Stimulated activated CD4-positive, alpha-beta T cell treated with anti-CD3 and anti-CD28 coated beads, Interleukin-15, amount 100 ng/mL, for 1 hour (primary cell): ENCODE measurements around the gene PPP1R16B.
A peak's percentile ranks its signal among the peaks of the same experiment; 100 is the strongest.

Source experiments
- DNase-seq, 2 donors: peaks; one replicate each; pipeline ENCODE4 v3.0.0-alpha.2; 2020; ENCODE audit warnings: low read depth in 1 of 2, low spot score in 1 of 2

PPP1R16B gene

GRCh38 chr20:38962044-38962927 lies 156.8 kb downstream of the PPP1R16B start, which contains the start of gene DHX35:
Gene DHX35 (plus strand): TSS chr20:38962344. CDS start chr20:38962368, 24 bp downstream.
- peak; percentile 98 to 99 for DNase-seq

DNA sequence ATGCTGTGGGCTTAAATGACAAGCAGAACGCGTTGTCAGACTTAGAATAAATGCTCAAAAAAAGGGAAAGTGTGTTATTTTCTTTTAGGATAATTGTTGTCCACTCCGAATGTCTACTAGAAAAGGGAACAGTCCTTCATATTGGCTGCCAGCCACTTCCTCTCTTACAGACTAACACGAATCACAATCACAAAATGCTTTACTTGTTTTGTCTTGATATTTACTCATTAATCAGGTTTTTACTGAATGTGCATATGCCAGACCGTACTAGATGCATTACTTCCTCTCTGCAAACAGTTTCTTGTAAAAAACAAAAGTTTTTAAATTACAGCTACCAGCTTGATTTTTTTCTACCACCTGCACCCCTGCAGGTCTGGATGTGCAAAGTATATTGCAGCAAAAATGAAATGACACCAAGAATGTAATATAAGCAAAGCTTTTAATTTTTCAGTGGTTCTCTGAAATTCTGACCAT lies 157.5 kb downstream of the PPP1R16B start:
- no peak for DNase-seq

- DNase-seq, result no peak
Observed at GRCh38 chr20:38963745-38964144, 158.2 kb downstream of the PPP1R16B start.

- no peak for DNase-seq
Observed at GRCh38 chr20:38965264-38965663, 159.8 kb downstream of the PPP1R16B start.

DNA sequence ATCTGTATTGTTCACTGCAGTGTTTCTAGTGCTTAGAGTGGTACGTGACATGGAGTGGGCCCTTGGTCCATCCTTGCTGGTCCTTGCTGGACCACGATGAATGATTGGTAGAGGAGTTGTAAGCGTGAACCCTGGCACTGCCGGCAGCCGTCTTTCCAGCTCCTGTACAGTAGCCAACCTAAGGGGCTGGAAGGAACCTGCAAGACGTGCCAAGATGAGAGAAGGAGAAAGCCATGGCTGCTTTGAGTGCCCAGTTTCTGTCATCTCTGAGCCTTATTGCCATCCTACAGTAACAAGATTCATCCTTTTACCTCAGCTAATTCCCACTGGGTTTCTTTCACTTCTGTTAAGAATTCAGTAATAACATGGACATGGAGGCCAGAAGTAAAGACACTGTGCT lies 162.6 kb downstream of the PPP1R16B start:
- DNase-seq, result no peak

DNA sequence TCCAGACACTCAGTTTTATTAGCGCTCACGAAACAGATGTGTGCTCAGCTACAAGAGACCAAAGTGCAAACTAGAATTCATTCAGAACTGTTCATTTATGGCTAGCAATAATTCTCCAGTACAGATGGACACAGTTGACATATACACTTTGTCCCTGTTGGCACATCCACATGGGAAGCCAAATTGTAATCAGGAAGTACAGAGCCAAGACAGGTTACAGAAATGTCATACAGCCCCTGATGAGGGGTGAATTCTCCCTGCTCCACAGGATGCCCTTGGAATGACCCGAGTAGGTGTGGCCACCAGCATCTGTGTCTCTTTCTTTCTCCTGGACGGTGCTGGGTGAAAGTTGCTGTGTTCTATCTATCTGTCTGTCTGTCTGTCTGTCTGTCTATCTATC lies 164.2 kb downstream of the PPP1R16B start:
- DNase-seq, result no peak

DNA sequence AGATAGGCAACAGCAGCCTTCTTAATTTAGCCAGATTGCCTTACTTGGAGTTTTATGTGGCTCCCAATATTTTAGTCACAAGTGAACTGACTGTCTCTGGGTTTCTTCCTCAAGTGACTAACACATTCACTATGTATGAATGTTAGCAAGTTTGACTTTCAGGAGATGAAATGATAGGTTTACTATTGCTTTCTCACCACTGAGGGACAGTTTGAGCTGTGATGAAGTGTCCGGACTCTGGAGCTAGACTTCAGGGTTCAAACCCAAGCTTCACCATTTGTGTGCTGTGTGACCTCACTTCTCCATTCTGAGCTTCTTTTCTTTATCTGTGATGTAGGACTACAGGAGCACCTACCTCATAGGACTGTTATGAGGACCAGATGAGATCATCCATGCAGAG lies 164.8 kb downstream of the PPP1R16B start:
- DNase-seq, result no peak
